Measurements from ENCODE around the gene ADRA2C. TPM values are rescaled to one million over a fixed set of nuclear protein-coding genes. Genes with fewer than 3 reads are reported as not detected.

ADRA2C gene
- total and polyA plus RNA-seq, 12 donors, result 1.1 to 34.0 (median 5.3) TPM

- Histone ChIP-seq H3K9me3 (replicated peaks in 1 of 3) (no peaks in the 10 kb centered on the region), H3K4me3 (no peak overlapping the region), H3K4me1 (replicated peaks in 1 of 2) (no peaks in the 10 kb centered on the region), H3K36me3 (replicated peaks in 1 of 2) (no peaks in the 10 kb centered on the region), H3K27ac (no peak overlapping the region), H3K27me3 (peaks cover 3% of the 10 kb centered on the region)
- DNase-seq, result no peak
- intact Hi-C loops (cut with DNase I), result no loop called here
- 40 to 84% (median 61%) methylated on average over 2 to 4 of the region's 4 CpGs for WGBS, 4 donors
- no peak for TF ChIP-seq POLR2A (IDR thresholded peaks at IDR 0.05)
- no peak for TF ChIP-seq CTCF (IDR thresholded peaks at IDR 0.05)
These were observed 9.4 kb downstream of the ADRA2C start for GRCh38 chr4:3775576-3775975.

GRCh38 chr4:3776166-3777032 lies 10.2 kb downstream of the ADRA2C start:
- Histone ChIP-seq H3K4me1 (replicated peaks in 1 of 2) (no peaks in the 10 kb centered on the region), H3K9me3 (replicated peaks in 1 of 3) (no peaks in the 10 kb centered on the region), H3K27ac (no peak overlapping the region), H3K36me3 (replicated peaks in 1 of 2) (no peaks in the 10 kb centered on the region), H3K27me3 (no peaks in the 10 kb centered on the region), H3K4me3 (no peak overlapping the region)
- no peak for TF ChIP-seq CTCF (IDR thresholded peaks at IDR 0.05)
- TF ChIP-seq POLR2A (IDR thresholded peaks at IDR 0.05), result no peak
- DNase-seq, result no peak
- intact Hi-C loops (cut with DNase I), result no loop called here
- 82 to 89% (median 85%) methylated on average over 8 to 22 of the region's 22 CpGs for WGBS, 4 donors

GRCh38 chr4:3777033-3777390 lies 10.8 kb downstream of the ADRA2C start:
- TF ChIP-seq POLR2A (IDR thresholded peaks at IDR 0.05) (no peak), CTCF (IDR thresholded peaks at IDR 0.05) (no peak)
- intact Hi-C loops (cut with DNase I), result no loop called here
- Histone ChIP-seq H3K4me1 (replicated peaks in 1 of 2) (no peaks in the 10 kb centered on the region), H3K9me3 (replicated peaks in 1 of 3) (no peaks in the 10 kb centered on the region), H3K36me3 (replicated peaks in 1 of 2) (no peaks in the 10 kb centered on the region), H3K4me3 (no peak overlapping the region), H3K27me3 (no peaks in the 10 kb centered on the region), H3K27ac (no peak overlapping the region)
- WGBS, 4 donors, result 75 to 83% (median 79%) methylated on average over 5 of the region's 5 CpGs; no CpG with 5 or more reads in 1 of the 4 donors
- no peak for DNase-seq

- no peak for DNase-seq
- H3K4me3 ChIP-seq, result no peak overlapping the region
- intact Hi-C loops (cut with DNase I), result no loop called here
- H3K36me3 ChIP-seq (replicated peaks in 1 of 2), result no peaks in the 10 kb centered on the region
- H3K27ac ChIP-seq, result no peak overlapping the region
- peaks cover 6% of the 10 kb centered on the region for H3K27me3 ChIP-seq
- no peaks in the 10 kb centered on the region for H3K9me3 ChIP-seq (replicated peaks in 1 of 3)
- 77 to 83% (median 79%) methylated on average over 13 of the region's 13 CpGs for WGBS, 4 donors
- H3K4me1 ChIP-seq (replicated peaks in 1 of 2), result no peaks in the 10 kb centered on the region
- no peak for TF ChIP-seq POLR2A (IDR thresholded peaks at IDR 0.05)
- TF ChIP-seq CTCF (IDR thresholded peaks at IDR 0.05), result no peak
These were observed 11.5 kb downstream of the ADRA2C start for GRCh38 chr4:3777669-3778068.

Measured in adrenal gland (tissue), 12 donors.